ENCODE results near the gene INTS4.
"Not testable (repeated sequence)": the region's sequence is repeated elsewhere in the genome, so short reads cannot be mapped to it uniquely, and the experiment has no call there.

INTS4 gene

DNA sequence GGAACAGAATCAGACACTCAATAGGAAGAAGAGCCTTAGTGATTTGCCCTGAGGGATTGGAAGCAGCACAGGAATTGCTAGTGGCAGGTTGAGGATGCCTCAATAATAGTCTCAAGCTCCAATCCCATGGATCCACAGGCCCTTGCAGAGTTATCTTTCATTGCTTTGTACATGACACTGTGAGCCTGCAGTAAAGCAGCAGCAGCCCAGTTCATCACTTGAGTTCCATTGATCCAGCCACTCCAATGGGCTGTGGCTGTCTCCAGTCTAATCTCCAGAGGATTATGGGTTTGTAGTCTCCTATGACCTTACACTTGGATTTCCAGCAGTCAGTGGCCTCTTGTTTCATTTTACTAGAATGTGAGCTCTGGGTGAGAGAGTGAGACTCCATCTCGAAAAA lies 128.1 kb downstream of the INTS4 start:
- Histone ChIP-seq H3K27me3 (replicated peaks; ENCODE audit: control insufficient read depth, insufficient read depth, low read length, poor library complexity, severe bottlenecking) (no peaks in the 10 kb centered on the region), H3K36me3 (ENCODE audit: control insufficient read depth, insufficient read depth, low read length) (peaks cover 4% of the 10 kb centered on the region), H3K4me3 (ENCODE audit: insufficient read depth, low read depth, low read length, poor library complexity, severe bottlenecking) (no peak overlapping the region), H3K9me3 (ENCODE audit: control insufficient read depth, low read length) (no peaks in the 10 kb centered on the region), H3K27ac (ENCODE audit: insufficient read depth, low read length, poor library complexity, severe bottlenecking) (no peak overlapping the region), H3K4me1 (ENCODE audit: control insufficient read depth, insufficient read depth, low read length, poor library complexity, severe bottlenecking) (no peaks in the 10 kb centered on the region)
- no peak for DNase-seq

DNA sequence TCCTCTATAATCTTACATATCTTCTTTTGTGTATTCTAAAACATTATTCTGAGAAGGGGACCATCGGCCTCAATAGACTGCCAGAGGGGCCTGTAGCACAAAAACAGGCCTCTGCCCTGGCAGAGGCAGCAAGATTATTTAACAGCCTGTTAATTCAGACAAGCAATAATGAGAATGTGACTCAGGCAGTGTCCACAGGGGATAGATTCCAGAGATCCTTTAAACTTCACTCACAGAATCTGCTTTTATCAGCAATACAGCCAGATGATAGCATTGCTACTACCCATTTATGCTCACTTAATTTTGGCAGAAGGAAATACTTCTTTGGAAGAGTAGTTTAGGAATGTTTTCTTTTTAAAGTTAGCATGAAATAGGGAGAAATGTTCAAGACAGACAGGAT lies 128.7 kb downstream of the INTS4 start:
- Histone ChIP-seq H3K27ac (ENCODE audit: insufficient read depth, low read length, poor library complexity, severe bottlenecking) (no peak overlapping the region), H3K27me3 (replicated peaks; ENCODE audit: control insufficient read depth, insufficient read depth, low read length, poor library complexity, severe bottlenecking) (no peaks in the 10 kb centered on the region), H3K36me3 (ENCODE audit: control insufficient read depth, insufficient read depth, low read length) (peaks cover 4% of the 10 kb centered on the region), H3K9me3 (ENCODE audit: control insufficient read depth, low read length) (no peaks in the 10 kb centered on the region), H3K4me1 (ENCODE audit: control insufficient read depth, insufficient read depth, low read length, poor library complexity, severe bottlenecking) (no peaks in the 10 kb centered on the region), H3K4me3 (ENCODE audit: insufficient read depth, low read depth, low read length, poor library complexity, severe bottlenecking) (no peak overlapping the region)
- no peak for DNase-seq

DNA sequence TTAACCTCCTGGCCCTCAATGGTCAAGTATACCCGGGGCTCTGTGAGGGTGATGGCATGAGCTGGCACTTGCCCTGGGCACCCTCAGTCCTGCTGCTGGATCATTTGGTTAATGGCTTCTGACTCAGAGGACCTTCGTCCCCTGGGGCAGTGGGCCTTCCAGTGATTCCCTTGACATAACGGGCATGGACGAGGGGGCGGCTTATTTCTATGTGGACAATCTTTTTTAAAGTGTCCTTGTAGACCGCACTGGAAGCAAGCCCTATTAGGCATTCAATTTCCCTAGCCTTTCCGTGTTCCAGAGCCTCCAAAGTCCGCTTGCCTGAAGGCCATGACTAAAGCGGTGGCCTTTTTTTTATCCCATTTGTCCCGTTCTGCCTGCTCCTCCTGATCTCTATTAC lies 133.0 kb downstream of the INTS4 start:
- H3K36me3 ChIP-seq (ENCODE audit: control insufficient read depth, insufficient read depth, low read length); H3K4me1 ChIP-seq (ENCODE audit: control insufficient read depth, insufficient read depth, low read length, poor library complexity, severe bottlenecking); H3K27ac ChIP-seq (ENCODE audit: insufficient read depth, low read length, poor library complexity, severe bottlenecking); H3K4me3 ChIP-seq (ENCODE audit: insufficient read depth, low read depth, low read length, poor library complexity, severe bottlenecking); DNase-seq; H3K9me3 ChIP-seq (ENCODE audit: control insufficient read depth, low read length); H3K27me3 ChIP-seq (replicated peaks; ENCODE audit: control insufficient read depth, insufficient read depth, low read length, poor library complexity, severe bottlenecking): not testable (repeated sequence)

DNA sequence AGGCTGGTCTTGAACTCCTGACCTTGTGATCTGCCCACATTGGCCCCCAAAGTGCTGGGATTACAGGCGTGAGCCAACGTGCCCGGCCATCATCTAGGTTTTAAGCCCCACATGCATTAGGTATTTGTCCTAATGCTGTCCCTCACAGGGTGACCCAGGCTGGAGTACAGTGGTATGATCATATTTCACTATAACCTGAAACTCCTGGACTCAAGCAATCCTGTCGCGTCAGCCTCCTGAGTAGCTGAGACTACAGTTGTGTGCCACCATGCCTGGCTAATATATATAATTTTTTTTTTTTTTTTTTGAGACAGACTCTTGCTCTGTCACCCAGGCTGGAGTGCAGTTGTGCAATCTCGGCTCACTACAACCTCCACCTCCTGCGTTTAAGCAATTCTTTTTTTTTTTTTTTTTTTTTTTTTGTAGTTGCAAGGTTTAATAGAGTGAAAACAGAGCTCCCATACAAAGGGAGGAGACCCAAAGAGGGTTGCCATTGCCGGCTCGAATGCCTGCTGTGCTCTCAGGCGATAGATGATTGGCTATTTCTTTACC lies 136.5 kb downstream of the INTS4 start:
- not testable (repeated sequence) for DNase-seq; H3K4me1 ChIP-seq (ENCODE audit: control insufficient read depth, insufficient read depth, low read length, poor library complexity, severe bottlenecking); H3K4me3 ChIP-seq (ENCODE audit: insufficient read depth, low read depth, low read length, poor library complexity, severe bottlenecking); H3K27me3 ChIP-seq (replicated peaks; ENCODE audit: control insufficient read depth, insufficient read depth, low read length, poor library complexity, severe bottlenecking); H3K27ac ChIP-seq (ENCODE audit: insufficient read depth, low read length, poor library complexity, severe bottlenecking); H3K36me3 ChIP-seq (ENCODE audit: control insufficient read depth, insufficient read depth, low read length); H3K9me3 ChIP-seq (ENCODE audit: control insufficient read depth, low read length)

DNA sequence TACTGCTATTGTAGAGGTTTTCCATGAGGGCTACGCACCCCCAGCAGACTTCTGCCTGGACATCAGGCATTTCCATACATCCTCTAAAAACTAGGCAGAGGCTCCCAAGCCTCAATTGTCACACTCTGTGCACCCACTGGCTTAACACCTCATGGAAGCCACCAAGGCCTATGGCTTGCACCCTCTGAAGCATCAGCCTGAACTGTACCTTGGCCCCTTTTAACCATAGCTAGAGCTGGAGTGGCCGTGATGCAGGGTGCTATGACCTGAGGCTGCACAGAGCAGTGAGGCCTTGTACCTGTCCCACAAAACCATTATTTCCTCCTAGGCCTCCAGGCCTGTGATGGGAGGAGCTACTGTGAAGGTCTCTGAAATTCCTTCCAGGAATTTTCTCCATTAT lies 139.6 kb downstream of the INTS4 start:
- no peak overlapping the region for H3K27ac ChIP-seq (ENCODE audit: insufficient read depth, low read length, poor library complexity, severe bottlenecking)
- H3K9me3 ChIP-seq (ENCODE audit: control insufficient read depth, low read length) = no peaks in the 10 kb centered on the region
- no peaks in the 10 kb centered on the region for H3K4me1 ChIP-seq (ENCODE audit: control insufficient read depth, insufficient read depth, low read length, poor library complexity, severe bottlenecking)
- no peaks in the 10 kb centered on the region for H3K27me3 ChIP-seq (replicated peaks; ENCODE audit: control insufficient read depth, insufficient read depth, low read length, poor library complexity, severe bottlenecking)
- no peak for DNase-seq
- H3K36me3 ChIP-seq (ENCODE audit: control insufficient read depth, insufficient read depth, low read length) = no peaks in the 10 kb centered on the region
- no peak overlapping the region for H3K4me3 ChIP-seq (ENCODE audit: insufficient read depth, low read depth, low read length, poor library complexity, severe bottlenecking)

DNA sequence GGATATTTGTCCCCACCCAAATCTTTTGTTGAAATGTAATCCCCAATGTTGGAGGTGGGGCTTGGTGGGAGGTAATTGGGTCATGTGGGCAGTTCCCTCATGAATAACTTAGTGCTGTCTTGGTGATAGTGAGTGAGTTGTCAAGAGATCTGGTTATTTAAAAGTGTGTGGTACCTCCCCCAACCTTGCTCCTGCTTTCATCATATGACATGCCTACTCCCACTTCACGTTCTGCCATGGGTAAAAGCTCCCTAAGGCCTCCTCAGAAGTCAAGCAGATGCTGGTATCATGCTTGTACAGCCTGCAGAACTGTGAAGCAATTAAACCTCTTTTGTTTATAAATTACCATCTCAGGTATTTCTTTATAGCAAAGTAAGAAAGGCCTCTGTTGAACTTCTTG lies 143.0 kb downstream of the INTS4 start:
- no peaks in the 10 kb centered on the region for H3K9me3 ChIP-seq (ENCODE audit: control insufficient read depth, low read length)
- H3K4me1 ChIP-seq (ENCODE audit: control insufficient read depth, insufficient read depth, low read length, poor library complexity, severe bottlenecking) = no peaks in the 10 kb centered on the region
- peaks cover 5% of the 10 kb centered on the region for H3K36me3 ChIP-seq (ENCODE audit: control insufficient read depth, insufficient read depth, low read length)
- H3K27me3 ChIP-seq (replicated peaks; ENCODE audit: control insufficient read depth, insufficient read depth, low read length, poor library complexity, severe bottlenecking) = no peaks in the 10 kb centered on the region
- no peak overlapping the region for H3K27ac ChIP-seq (ENCODE audit: insufficient read depth, low read length, poor library complexity, severe bottlenecking)
- H3K4me3 ChIP-seq (ENCODE audit: insufficient read depth, low read depth, low read length, poor library complexity, severe bottlenecking) = no peak overlapping the region
- DNase-seq = no peak

DNA sequence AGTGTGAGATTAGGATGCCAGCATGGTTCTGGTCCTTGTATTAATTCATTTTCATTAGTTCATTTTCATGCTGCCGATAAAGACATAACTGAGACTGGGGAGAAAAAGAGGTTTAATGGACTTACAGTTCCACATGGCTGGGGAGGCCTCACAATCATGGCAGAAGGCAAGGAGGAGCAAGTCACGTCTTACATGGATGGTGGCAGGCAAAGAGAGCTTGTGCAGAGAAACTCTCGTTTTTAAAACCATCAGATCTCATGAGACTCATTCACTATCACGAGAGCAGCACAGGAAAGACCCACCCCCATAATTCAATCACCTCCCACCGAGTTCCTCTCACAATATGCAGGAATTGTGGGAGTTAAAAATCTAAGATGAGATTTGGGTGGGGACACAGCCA lies 150.8 kb downstream of the INTS4 start:
- not testable (repeated sequence) for H3K4me3 ChIP-seq (ENCODE audit: insufficient read depth, low read depth, low read length, poor library complexity, severe bottlenecking); DNase-seq; H3K27me3 ChIP-seq (replicated peaks; ENCODE audit: control insufficient read depth, insufficient read depth, low read length, poor library complexity, severe bottlenecking); H3K36me3 ChIP-seq (ENCODE audit: control insufficient read depth, insufficient read depth, low read length); H3K4me1 ChIP-seq (ENCODE audit: control insufficient read depth, insufficient read depth, low read length, poor library complexity, severe bottlenecking); H3K9me3 ChIP-seq (ENCODE audit: control insufficient read depth, low read length); H3K27ac ChIP-seq (ENCODE audit: insufficient read depth, low read length, poor library complexity, severe bottlenecking)

DNA sequence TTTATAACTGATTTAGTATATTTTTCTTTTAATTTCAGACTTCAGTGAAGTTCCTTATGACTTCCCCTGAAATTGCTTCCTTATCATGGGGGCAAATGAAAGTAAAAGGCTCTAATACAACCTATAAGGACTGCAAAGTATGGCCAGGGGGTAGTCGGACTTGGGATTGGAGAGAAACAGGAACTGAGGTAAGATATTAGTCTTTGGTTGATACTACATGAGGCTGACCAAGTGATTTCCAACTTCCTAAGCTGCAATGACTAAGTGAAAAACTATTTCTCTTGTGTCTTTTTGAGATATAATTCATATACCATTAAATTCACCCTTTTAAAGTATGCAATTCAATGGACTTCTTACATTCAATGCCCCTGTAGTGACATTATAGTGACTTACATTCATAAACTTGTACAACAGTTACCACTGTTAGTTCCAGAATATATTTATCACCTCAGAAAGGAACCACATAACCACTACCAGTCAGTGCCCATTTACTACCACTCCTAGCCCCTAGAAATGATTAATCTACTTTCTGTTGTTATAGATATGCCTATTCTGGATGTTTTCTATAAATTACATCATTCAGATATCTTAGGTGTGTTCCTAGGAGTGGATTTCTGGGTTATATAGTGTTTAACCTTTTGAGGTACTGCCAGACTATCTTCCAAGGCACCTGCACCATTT lies 151.9 kb downstream of the INTS4 start:
- H3K27me3 ChIP-seq (replicated peaks; ENCODE audit: control insufficient read depth, insufficient read depth, low read length, poor library complexity, severe bottlenecking) = no peaks in the 10 kb centered on the region
- no peaks in the 10 kb centered on the region for H3K4me1 ChIP-seq (ENCODE audit: control insufficient read depth, insufficient read depth, low read length, poor library complexity, severe bottlenecking)
- peaks cover 8% of the 10 kb centered on the region for H3K36me3 ChIP-seq (ENCODE audit: control insufficient read depth, insufficient read depth, low read length)
- H3K27ac ChIP-seq (ENCODE audit: insufficient read depth, low read length, poor library complexity, severe bottlenecking) = no peak overlapping the region
- DNase-seq = no peak
- H3K4me3 ChIP-seq (ENCODE audit: insufficient read depth, low read depth, low read length, poor library complexity, severe bottlenecking) = no peak overlapping the region
- H3K9me3 ChIP-seq (ENCODE audit: control insufficient read depth, low read length) = no peaks in the 10 kb centered on the region

DNA sequence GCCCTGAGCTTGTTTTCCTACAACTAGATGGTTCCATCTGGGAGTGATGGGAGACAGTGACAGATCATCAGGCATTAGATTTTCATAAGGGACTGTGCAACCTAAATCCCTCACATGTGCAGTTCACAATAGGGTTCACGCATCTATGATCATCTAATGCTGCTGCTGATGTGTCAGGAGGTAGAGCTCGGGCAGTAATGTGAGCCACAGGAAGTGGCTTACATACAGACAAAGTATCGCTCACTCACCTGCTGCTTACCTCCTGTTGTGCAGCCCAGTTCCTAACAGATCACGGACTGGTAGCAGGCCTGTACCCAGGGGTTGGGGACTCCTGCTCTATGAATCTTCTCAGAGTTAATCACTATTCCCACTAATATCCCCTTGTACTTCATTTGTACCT lies 161.2 kb downstream of the INTS4 start:
- H3K27me3 ChIP-seq (replicated peaks; ENCODE audit: control insufficient read depth, insufficient read depth, low read length, poor library complexity, severe bottlenecking) = no peaks in the 10 kb centered on the region
- no peak for DNase-seq
- H3K36me3 ChIP-seq (ENCODE audit: control insufficient read depth, insufficient read depth, low read length) = no peaks in the 10 kb centered on the region
- no peak overlapping the region for H3K27ac ChIP-seq (ENCODE audit: insufficient read depth, low read length, poor library complexity, severe bottlenecking)
- H3K9me3 ChIP-seq (ENCODE audit: control insufficient read depth, low read length) = no peaks in the 10 kb centered on the region
- no peak overlapping the region for H3K4me3 ChIP-seq (ENCODE audit: insufficient read depth, low read depth, low read length, poor library complexity, severe bottlenecking)
- no peaks in the 10 kb centered on the region for H3K4me1 ChIP-seq (ENCODE audit: control insufficient read depth, insufficient read depth, low read length, poor library complexity, severe bottlenecking)

DNA sequence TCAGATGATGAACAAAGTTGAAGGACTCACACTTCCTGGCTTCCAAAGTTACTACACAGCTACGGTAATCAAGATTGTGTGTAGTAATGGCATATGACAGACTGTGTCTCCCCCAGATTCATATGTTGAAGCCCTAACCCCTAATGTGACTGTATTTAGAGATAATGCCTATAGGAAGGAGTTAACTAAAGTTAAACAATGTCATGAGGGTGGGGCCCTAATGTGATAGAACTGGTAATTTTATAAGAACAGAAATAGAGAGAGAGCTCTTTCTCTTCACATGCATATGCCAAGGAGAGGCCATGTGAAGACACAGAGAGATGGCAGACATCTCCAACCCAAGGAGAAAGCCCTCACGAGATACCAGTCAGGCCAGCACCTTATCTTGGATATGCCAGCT lies 165.5 kb downstream of the INTS4 start:
- H3K27ac ChIP-seq (ENCODE audit: insufficient read depth, low read length, poor library complexity, severe bottlenecking) = no peak overlapping the region
- H3K4me3 ChIP-seq (ENCODE audit: insufficient read depth, low read depth, low read length, poor library complexity, severe bottlenecking) = no peak overlapping the region
- no peaks in the 10 kb centered on the region for H3K4me1 ChIP-seq (ENCODE audit: control insufficient read depth, insufficient read depth, low read length, poor library complexity, severe bottlenecking)
- H3K9me3 ChIP-seq (ENCODE audit: control insufficient read depth, low read length) = no peaks in the 10 kb centered on the region
- DNase-seq = no peak
- no peaks in the 10 kb centered on the region for H3K36me3 ChIP-seq (ENCODE audit: control insufficient read depth, insufficient read depth, low read length)
- no peaks in the 10 kb centered on the region for H3K27me3 ChIP-seq (replicated peaks; ENCODE audit: control insufficient read depth, insufficient read depth, low read length, poor library complexity, severe bottlenecking)

Measured in effector memory CD4-positive, alpha-beta T cell (primary cell).